GM12801 (cell line): ENCODE data around the gene MTARC1.

Experiments used
- CTCF ChIP-seq: IDR thresholded peaks from one replicate; pipeline ENCODE4 v1.5.1; 2011; ENCODE audit warnings: control low read depth; ENCODE audit not compliant: insufficient read length; ENCODE audit errors: extremely low read depth

MTARC1 gene

DNA sequence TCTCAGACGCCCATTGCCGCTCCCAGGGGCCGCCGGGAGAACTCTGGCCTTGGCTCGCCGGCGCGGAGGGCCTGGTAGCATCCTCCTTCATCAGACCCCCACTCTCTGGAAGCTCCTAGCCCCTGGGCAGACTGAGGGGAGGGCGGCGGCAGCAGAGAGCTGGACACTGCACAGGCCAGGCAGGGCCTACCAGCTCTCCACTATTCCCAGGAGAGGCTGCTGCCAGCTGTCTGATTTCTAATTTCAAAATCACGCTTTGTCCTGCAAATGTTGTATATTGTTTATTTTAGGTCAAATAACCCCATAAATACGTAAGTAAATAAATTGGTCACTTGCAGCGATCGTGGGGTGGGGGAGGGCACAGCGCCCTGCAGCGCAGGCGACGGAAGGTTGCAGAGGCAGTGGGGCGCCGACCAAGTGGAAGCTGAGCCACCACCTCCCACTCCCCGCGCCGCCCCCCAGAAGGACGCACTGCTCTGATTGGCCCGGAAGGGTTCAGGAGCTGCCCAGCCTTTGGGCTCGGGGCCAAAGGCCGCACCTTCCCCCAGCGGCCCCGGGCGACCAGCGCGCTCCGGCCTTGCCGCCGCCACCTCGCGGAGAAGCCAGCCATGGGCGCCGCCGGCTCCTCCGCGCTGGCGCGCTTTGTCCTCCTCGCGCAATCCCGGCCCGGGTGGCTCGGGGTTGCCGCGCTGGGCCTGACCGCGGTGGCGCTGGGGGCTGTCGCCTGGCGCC lies at the start of gene MTARC1:
TSS of gene MTARC1 (plus strand) at position 577 of the 732 bp plus-strand sequence. CDS start at position 609, 32 bp downstream.
- TF ChIP-seq CTCF: no peak

DNA sequence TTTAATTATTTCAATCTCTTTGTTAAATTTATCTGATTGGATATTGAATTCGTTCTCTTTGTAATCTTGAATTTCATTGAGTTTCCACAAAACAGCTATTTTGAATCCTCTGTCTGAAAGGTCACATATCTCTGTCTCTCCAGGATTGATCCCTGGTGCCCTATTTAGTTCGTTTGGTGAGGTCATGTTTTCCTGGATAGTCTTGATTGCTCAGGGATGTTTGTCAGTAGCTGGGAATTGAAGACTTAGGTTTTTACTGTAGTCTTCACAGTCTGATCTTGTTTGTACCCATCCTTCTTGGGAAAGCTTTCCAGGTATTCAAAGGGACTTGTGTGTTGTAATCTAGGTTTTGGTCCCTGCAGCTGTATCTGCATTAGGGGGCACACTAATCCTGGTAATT lies 45.4 kb upstream of the MTARC1 start:
- TF ChIP-seq CTCF: no peak

DNA sequence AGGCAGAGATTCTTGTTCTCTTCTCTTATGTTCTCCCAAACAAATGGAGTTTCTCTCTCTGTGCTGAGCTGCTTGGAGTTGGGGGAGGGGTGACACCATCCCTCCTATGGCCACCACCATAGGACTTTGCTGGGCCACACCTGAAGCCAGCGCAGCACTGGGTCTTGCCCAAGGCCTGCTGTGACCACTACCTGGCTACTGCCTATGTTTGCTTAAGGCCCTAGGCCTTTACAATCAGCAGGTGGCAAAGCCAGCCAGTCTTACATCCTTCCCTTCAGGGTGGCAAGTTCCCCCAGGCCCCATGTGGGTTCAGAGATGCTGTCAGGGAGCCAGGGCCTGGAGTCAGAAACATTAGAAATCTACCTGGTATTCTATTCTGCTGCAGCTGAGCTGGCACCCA lies 44.9 kb upstream of the MTARC1 start:
- TF ChIP-seq CTCF: no peak

DNA sequence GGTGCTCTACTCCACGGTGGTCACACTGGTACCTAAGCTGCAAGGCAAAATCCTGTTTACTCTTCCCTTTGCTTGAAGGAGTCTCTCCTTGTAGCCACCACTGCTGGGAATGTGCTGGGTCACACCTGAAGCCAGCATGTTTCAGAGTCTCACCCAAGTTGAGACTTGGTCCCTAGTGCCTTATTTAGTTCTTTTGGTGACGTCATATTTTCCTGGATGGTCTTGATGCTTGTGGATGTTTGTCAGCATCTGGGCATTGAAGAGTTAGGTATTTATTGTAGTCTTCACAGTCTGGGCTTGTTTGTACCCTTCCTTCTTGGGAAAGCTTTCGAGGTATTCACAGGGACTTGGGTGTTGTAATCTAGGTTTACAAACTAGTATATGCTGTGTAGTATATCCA lies 44.2 kb upstream of the MTARC1 start:
- TF ChIP-seq CTCF: no peak

GRCh38 chr1:220746851-220747250 lies 39.9 kb upstream of the MTARC1 start:
- no peak for TF ChIP-seq CTCF

DNA sequence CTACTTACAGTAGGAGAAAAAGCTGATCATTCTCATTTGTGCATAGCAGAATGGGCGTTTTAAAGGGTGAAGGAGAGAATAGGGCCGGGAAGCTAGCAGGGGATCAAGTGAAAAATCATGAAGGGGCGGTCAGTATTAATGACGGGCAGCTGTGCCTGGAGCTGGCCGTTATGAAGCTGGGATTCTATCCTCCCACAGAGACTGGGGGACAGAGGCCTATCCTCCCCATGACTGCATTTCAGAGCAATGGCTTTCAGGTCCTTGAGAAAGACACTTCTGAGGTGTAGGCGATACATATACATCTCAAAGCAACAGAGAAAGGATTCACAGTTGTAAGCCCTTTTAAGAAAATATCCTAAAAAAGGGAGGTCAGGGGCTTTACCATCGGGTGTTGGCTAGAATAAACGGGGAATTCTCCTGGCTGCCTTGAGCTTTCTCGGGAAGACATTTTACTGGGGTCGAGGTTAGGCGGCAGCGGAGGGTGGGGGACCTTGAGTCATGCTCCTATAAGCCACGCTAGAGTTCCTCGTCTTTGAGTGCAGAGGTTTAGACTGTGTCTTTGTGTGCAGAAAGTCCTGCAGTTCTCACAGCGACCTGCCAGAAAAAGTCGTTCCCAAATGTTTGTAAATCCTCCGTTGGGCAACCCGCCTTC lies 39.1 kb upstream of the MTARC1 start:
- no peak for TF ChIP-seq CTCF

DNA sequence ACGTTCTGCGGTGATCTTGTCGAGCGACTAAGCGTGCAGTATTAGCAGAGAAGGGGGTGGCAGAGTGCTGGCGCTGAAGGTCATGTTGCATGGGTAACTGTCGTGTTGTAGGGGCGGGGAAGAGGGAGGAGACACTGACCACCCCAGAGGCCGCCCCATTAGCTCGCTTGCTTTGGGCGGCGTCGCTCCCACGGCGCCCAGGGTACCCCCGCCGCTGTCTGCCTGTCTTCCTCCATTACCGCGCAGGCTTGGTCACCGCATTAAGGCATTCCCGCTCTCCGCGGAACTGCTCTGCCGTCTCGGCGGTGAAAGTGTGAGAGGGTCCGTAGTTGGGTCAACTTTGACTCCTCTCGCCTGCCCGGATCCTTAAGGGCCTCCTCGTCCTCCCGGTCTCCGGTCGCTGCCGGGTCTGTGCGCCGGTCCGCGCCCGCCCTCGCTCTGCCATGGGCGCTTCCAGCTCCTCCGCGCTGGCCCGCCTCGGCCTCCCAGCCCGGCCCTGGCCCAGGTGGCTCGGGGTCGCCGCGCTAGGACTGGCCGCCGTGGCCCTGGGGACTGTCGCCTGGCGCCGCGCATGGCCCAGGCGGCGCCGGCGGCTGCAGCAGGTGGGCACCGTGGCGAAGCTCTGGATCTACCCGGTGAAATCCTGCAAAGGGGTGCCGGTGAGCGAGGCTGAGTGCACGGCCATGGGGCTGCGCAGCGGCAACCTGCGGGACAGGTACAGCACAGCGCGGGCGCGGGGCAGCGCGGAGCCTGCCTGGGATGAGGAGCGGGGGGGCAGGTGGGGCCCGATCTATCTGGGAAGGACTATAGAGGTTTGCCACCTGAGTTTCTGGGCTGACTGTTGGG lies 38.4 kb upstream of the MTARC1 start, which contains the start of gene MTARC2:
TSS of gene MTARC2 (plus strand) at position 234 of the 846 bp plus-strand sequence. CDS start at position 444, 210 bp downstream.
- no peak for TF ChIP-seq CTCF
